ENCODE data around the gene HS3ST3A1. TPM values are rescaled to one million over a fixed set of nuclear protein-coding genes. Genes with fewer than 3 reads are reported as not detected.

HS3ST3A1 gene
- total and polyA plus RNA-seq, 12 donors: 0.12 to 4.1 (median 1.6) TPM; not detected in 1

DNA sequence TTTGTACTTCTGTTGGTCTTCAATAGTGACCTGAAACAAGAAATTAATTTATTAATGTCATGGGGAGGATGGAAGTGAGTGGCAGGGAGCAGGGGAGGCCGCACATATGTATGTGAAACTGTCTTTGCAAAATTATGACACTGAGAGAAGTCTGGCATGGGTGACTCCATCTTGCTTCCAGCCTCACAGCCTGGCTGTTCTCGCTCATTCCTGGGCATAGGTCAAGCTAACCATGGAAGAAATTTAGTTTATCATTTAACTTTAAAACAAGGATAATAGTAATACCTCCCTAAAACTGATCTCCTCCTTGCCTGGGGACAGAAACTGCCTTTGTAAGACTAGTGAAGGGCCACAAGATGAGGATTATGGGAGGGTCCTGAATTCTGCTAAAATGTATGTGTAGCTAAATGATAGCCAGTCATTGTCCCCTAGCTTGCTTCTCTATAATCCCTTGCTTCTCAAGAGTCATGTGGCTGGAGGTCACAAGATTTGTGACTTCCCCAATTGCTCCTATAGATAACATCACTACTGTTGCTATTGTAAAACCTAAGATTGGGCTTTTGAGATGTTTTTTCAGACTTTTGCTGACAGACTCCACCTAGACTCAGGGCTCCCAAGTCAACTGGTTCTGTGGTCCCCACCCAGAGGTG is 126.0 kb downstream of the HS3ST3A1 start:
- no peaks in the 10 kb centered on the region for H3K36me3 ChIP-seq
- 80 to 83% methylated on average over 2 of the region's 2 CpGs for WGBS, 2 donors
- no peak overlapping the region for H3K27ac ChIP-seq
- ATAC-seq: no peak
- no peaks in the 10 kb centered on the region for H3K4me1 ChIP-seq
- no peak overlapping the region for H3K4me3 ChIP-seq
- intact Hi-C loops (cut with DNase I): no loop called here
- no peaks in the 10 kb centered on the region for H3K27me3 ChIP-seq
- H3K9me3 ChIP-seq: peaks cover 0 to 13% (median 5%) of the 10 kb centered on the region in 11 donors
- DNase-seq: no peak
- TF ChIP-seq, protein P1, sequence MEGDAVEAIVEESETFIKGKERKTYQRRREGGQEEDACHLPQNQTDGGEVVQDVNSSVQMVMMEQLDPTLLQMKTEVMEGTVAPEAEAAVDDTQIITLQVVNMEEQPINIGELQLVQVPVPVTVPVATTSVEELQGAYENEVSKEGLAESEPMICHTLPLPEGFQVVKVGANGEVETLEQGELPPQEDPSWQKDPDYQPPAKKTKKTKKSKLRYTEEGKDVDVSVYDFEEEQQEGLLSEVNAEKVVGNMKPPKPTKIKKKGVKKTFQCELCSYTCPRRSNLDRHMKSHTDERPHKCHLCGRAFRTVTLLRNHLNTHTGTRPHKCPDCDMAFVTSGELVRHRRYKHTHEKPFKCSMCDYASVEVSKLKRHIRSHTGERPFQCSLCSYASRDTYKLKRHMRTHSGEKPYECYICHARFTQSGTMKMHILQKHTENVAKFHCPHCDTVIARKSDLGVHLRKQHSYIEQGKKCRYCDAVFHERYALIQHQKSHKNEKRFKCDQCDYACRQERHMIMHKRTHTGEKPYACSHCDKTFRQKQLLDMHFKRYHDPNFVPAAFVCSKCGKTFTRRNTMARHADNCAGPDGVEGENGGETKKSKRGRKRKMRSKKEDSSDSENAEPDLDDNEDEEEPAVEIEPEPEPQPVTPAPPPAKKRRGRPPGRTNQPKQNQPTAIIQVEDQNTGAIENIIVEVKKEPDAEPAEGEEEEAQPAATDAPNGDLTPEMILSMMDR (IDR thresholded peaks at IDR 0.05): no peak

DNA sequence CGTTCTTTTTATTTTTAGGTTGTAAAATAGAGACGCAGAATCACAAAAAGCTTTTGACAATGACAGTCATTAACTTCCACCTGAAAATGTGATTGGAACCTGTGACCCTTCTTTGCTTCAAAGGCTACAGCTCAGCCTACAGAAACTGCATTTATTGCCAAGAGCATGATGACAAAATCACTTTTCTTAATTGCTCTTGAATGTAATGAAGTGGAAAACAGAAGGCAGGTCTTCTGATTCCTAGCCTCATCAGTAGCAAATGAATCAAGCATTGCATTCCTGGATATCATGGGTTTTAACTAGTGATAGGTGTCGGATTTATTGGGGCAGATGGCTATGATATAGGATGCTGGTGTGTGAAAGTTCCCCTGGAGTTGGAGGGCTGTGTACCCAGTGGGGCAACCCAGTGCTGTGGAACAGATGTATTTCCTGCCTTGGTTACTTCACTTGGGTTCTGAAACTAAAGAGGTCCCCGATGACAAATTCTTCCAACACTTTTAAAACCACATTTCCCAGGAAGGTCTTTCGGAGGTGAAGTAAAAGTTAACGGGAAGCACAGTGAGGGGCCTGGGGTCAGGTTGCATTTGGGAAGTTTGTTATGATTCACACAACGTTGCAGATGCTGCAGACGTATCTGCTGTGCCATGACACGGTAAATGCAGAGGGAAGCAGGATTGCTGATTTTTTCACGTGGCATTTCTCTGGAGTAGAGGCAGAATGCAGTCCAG is 127.5 kb downstream of the HS3ST3A1 start:
- intact Hi-C loops (cut with DNase I): no loop called here
- no peak overlapping the region for H3K4me3 ChIP-seq
- TF ChIP-seq, protein P1 (IDR thresholded peaks at IDR 0.05): no peak
- ATAC-seq: no peak
- H3K27me3 ChIP-seq: no peaks in the 10 kb centered on the region
- H3K9me3 ChIP-seq: no peaks in the 10 kb centered on the region
- WGBS, 2 donors: 68 to 82% methylated on average over 10 of the region's 10 CpGs
- H3K36me3 ChIP-seq: no peaks in the 10 kb centered on the region
- H3K27ac ChIP-seq: no peak overlapping the region
- no peak for DNase-seq
- H3K4me1 ChIP-seq: no peaks in the 10 kb centered on the region

DNA sequence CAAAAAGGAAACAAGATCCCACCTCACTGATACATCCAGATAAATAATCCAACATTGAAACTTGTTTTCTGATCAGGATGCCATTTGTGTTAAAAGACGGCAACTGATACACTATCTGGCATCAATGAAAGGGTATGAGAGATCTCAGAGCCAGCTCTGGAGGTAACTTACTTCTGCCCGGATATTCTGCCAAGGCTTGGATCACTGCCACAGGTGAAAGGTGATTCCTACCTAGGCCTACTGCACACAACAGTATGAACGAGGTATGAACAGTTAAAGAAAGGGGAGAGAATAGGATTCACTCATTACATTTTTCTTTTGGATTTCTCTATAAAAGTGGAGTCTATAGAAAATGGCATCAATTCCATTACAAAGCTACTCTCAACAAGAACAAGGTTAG is 136.1 kb downstream of the HS3ST3A1 start:
- Histone ChIP-seq H3K4me3 (no peak overlapping the region), H3K27me3 (no peaks in the 10 kb centered on the region), H3K4me1 (no peaks in the 10 kb centered on the region), H3K36me3 (no peaks in the 10 kb centered on the region), H3K9me3 (no peaks in the 10 kb centered on the region), H3K27ac (no peak overlapping the region)
- intact Hi-C loops (cut with DNase I): no loop called here
- 81 to 85% methylated on average over 3 of the region's 3 CpGs for WGBS, 2 donors
- DNase-seq (no peak), ATAC-seq (no peak)
- TF ChIP-seq, protein P1 (IDR thresholded peaks at IDR 0.05): no peak

DNA sequence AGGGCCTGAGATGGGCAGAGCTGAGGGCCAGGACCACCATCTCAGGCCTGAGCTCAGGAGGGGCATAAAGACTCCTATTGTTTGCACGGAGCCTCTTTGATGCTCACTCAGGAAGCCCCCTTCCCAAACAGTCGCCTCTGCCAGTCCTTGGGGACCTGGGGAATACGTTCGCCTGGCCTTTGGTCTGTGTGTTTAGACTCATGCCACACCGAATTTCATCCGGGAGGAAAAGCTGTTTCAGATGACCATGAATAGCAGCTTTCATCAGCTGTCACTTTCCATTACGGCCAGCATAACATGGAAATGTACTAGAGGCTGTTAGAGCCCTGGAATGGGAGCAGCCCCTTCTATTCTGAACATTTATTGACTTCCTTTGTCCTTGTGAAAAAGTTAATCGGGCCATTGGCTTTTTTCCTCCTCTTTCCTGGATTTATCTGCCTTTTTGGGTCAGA is 139.0 kb downstream of the HS3ST3A1 start:
- TF ChIP-seq, protein P1 (IDR thresholded peaks at IDR 0.05): no peak
- no peaks in the 10 kb centered on the region for H3K36me3 ChIP-seq
- no peak for ATAC-seq
- H3K27ac ChIP-seq: no peak overlapping the region
- no peak for DNase-seq
- 54 to 55% methylated on average over 8 of the region's 8 CpGs for WGBS, 2 donors
- H3K9me3 ChIP-seq: no peaks in the 10 kb centered on the region
- intact Hi-C loops (cut with DNase I): no loop called here
- no peaks in the 10 kb centered on the region for H3K27me3 ChIP-seq
- no peaks in the 10 kb centered on the region for H3K4me1 ChIP-seq
- no peak overlapping the region for H3K4me3 ChIP-seq

Measured in heart right ventricle (tissue), 16 donors.